ENCODE results near the gene FBN3.

Gene FBN3

GRCh38 chr19:8081569-8082550, 67.5 kb downstream of the FBN3 start:
- no peak overlapping the region for H3K9ac ChIP-seq (ENCODE audit: low read depth, low read length, poor library complexity)
- H2BK15ac ChIP-seq (ENCODE audit: low read length), result no peak overlapping the region
- H3K4me3 ChIP-seq (ENCODE audit: low read length in 2 of 2), result no peak overlapping the region
- H2BK5ac ChIP-seq (ENCODE audit: low read length), result peak overlapping the region; percentile 55
- H3K79me1 ChIP-seq (ENCODE audit: low read depth, low read length), result peaks cover 2% of the 10 kb centered on the region
- no peak overlapping the region for H2AFZ ChIP-seq (ENCODE audit: low read length)
- WGBS, 2 donors (ENCODE audit: extremely low coverage in 2 of 2, insufficient read length in 2 of 2, insufficient replicate concordance in 1 of 2), result no CpG with 5 or more reads among the region's 11 CpGs
- no peak overlapping the region for H4K8ac ChIP-seq (ENCODE audit: low read depth, low read length)
- no peak overlapping the region for H3K4ac ChIP-seq (ENCODE audit: low read length)
- H3K9me3 ChIP-seq (replicated peaks in 1 of 2; ENCODE audit: control insufficient read depth in 2 of 2, insufficient read depth in 1 of 2, low read depth in 1 of 2, low read length in 2 of 2), result no peaks in the 10 kb centered on the region
- H3K23ac ChIP-seq (ENCODE audit: low read depth, low read length, poor library complexity), result no peak overlapping the region
- H3K27me3 ChIP-seq (ENCODE audit: control insufficient read depth in 3 of 3, insufficient read depth in 3 of 3, low read depth in 1 of 3, low read length in 3 of 3), result no peaks in the 10 kb centered on the region
- peaks cover 0 to 14% of the 10 kb centered on the region in 2 donors for H3K36me3 ChIP-seq (replicated peaks in 1 of 2; ENCODE audit: control insufficient read depth in 2 of 2, insufficient read depth in 2 of 2, low read length in 2 of 2)
- no peak overlapping the region for H3K27ac ChIP-seq (replicated peaks; ENCODE audit: low read length)
- H4K91ac ChIP-seq (ENCODE audit: low read depth, low read length, poor library complexity), result no peak overlapping the region
- no peak overlapping the region for H3K14ac ChIP-seq (ENCODE audit: low read length)
- peaks cover 11 to 18% of the 10 kb centered on the region in 2 donors for H3K4me1 ChIP-seq (ENCODE audit: control insufficient read depth in 2 of 2, insufficient read depth in 1 of 2, low read depth in 1 of 2, low read length in 2 of 2)
- no peak overlapping the region for H3K4me2 ChIP-seq (ENCODE audit: insufficient read depth, low read length, poor library complexity, severe bottlenecking)
- H2BK12ac ChIP-seq (ENCODE audit: low read length), result no peak overlapping the region
- no peak overlapping the region for H3K18ac ChIP-seq (ENCODE audit: low read length)
- no peak for DNase-seq (ENCODE audit: low spot score)
- no peak overlapping the region for H2BK120ac ChIP-seq (ENCODE audit: low read depth, low read length)
- H2AK5ac ChIP-seq (ENCODE audit: low read depth, low read length), result no peak overlapping the region

DNA sequence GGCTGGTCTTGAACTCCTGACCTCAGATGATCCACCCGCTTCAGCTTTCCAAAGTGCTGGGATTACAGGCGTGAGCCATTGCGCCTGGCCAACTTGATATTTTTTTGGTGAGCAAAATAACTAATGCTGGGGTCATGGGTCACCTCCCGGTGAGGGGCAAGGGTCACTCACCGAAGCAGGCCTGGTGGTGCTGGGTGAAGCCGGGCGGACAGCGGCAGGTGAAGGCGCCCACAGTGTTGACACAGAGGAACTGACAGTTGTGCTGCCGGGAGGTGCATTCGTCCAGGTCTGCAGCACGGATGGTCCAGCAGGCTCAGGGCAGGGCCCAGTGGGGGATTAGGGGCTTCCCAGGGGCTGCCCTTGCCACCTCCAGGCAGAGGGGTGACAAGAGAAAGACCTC, 68.6 kb downstream of the FBN3 start:
- WGBS, 2 donors (ENCODE audit: extremely low coverage in 2 of 2, insufficient read length in 2 of 2, insufficient replicate concordance in 1 of 2), result no CpG with 5 or more reads among the region's 12 CpGs
- H3K4me3 ChIP-seq (ENCODE audit: low read length in 2 of 2), result no peak overlapping the region
- H3K27me3 ChIP-seq (ENCODE audit: control insufficient read depth in 3 of 3, insufficient read depth in 3 of 3, low read depth in 1 of 3, low read length in 3 of 3), result no peaks in the 10 kb centered on the region
- no peak overlapping the region for H2AFZ ChIP-seq (ENCODE audit: low read length)
- H3K9me3 ChIP-seq (replicated peaks in 1 of 2; ENCODE audit: control insufficient read depth in 2 of 2, insufficient read depth in 1 of 2, low read depth in 1 of 2, low read length in 2 of 2), result no peaks in the 10 kb centered on the region
- no peak overlapping the region for H3K4ac ChIP-seq (ENCODE audit: low read length)
- H3K23ac ChIP-seq (ENCODE audit: low read depth, low read length, poor library complexity), result no peak overlapping the region
- no peak overlapping the region for H3K27ac ChIP-seq (replicated peaks; ENCODE audit: low read length)
- H2AK5ac ChIP-seq (ENCODE audit: low read depth, low read length), result no peak overlapping the region
- H3K4me2 ChIP-seq (ENCODE audit: insufficient read depth, low read length, poor library complexity, severe bottlenecking), result no peak overlapping the region
- no peak overlapping the region for H4K91ac ChIP-seq (ENCODE audit: low read depth, low read length, poor library complexity)
- peaks cover 0 to 14% of the 10 kb centered on the region in 2 donors for H3K36me3 ChIP-seq (replicated peaks in 1 of 2; ENCODE audit: control insufficient read depth in 2 of 2, insufficient read depth in 2 of 2, low read length in 2 of 2)
- peak overlapping the region; percentile 39 for H3K9ac ChIP-seq (ENCODE audit: low read depth, low read length, poor library complexity)
- no peak overlapping the region for H4K8ac ChIP-seq (ENCODE audit: low read depth, low read length)
- H3K18ac ChIP-seq (ENCODE audit: low read length), result peak overlapping the region; percentile 13
- H2BK120ac ChIP-seq (ENCODE audit: low read depth, low read length), result no peak overlapping the region
- H3K79me1 ChIP-seq (ENCODE audit: low read depth, low read length), result peaks cover 2% of the 10 kb centered on the region
- no peak overlapping the region for H2BK12ac ChIP-seq (ENCODE audit: low read length)
- peaks cover 8 to 11% of the 10 kb centered on the region in 2 donors for H3K4me1 ChIP-seq (ENCODE audit: control insufficient read depth in 2 of 2, insufficient read depth in 1 of 2, low read depth in 1 of 2, low read length in 2 of 2)
- no peak overlapping the region for H2BK15ac ChIP-seq (ENCODE audit: low read length)
- H2BK5ac ChIP-seq (ENCODE audit: low read length), result peak overlapping the region; percentile 55
- DNase-seq (ENCODE audit: low spot score), result no peak
- no peak overlapping the region for H3K14ac ChIP-seq (ENCODE audit: low read length)

DNA sequence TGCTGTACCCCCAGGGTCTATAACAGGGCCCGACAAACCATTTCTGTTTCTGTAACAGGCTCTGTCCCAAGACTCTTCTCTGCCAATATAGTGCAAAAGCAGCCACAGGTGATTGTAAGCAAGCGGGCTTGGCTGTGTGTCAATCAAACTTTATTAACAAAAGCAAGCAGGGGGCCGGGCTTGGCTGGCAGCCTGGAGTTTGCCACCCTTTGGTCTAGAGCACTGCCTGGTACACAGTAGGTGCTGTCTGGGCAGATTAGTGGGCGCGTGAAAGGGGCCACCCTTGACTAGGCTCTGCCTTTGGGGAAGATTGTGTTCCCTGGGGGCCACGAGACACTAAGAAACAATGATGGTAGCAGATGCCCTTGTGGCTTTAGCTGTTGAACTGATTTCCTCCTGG, 69.4 kb downstream of the FBN3 start:
- Histone ChIP-seq H3K9me3 (replicated peaks in 1 of 2; ENCODE audit: control insufficient read depth in 2 of 2, insufficient read depth in 1 of 2, low read depth in 1 of 2, low read length in 2 of 2) (no peaks in the 10 kb centered on the region), H2AFZ (ENCODE audit: low read length) (no peak overlapping the region), H3K4me2 (ENCODE audit: insufficient read depth, low read length, poor library complexity, severe bottlenecking) (no peak overlapping the region), H3K79me1 (ENCODE audit: low read depth, low read length) (no peaks in the 10 kb centered on the region), H3K4me3 (ENCODE audit: low read length in 2 of 2) (no peak overlapping the region), H2BK12ac (ENCODE audit: low read length) (no peak overlapping the region), H2BK15ac (ENCODE audit: low read length) (no peak overlapping the region), H3K36me3 (replicated peaks in 1 of 2; ENCODE audit: control insufficient read depth in 2 of 2, insufficient read depth in 2 of 2, low read length in 2 of 2) (peaks cover 0 to 19% of the 10 kb centered on the region in 2 donors), H3K9ac (ENCODE audit: low read depth, low read length, poor library complexity) (no peak overlapping the region), H3K4me1 (ENCODE audit: control insufficient read depth in 2 of 2, insufficient read depth in 1 of 2, low read depth in 1 of 2, low read length in 2 of 2) (peaks cover under 1 to 7% of the 10 kb centered on the region in 2 donors), H3K18ac (ENCODE audit: low read length) (no peak overlapping the region), H4K8ac (ENCODE audit: low read depth, low read length) (no peak overlapping the region), H3K14ac (ENCODE audit: low read length) (no peak overlapping the region), H2BK5ac (ENCODE audit: low read length) (no peak overlapping the region), H2AK5ac (ENCODE audit: low read depth, low read length) (no peak overlapping the region), H4K91ac (ENCODE audit: low read depth, low read length, poor library complexity) (no peak overlapping the region), H3K4ac (ENCODE audit: low read length) (no peak overlapping the region), H2BK120ac (ENCODE audit: low read depth, low read length) (no peak overlapping the region), H3K27me3 (ENCODE audit: control insufficient read depth in 3 of 3, insufficient read depth in 3 of 3, low read depth in 1 of 3, low read length in 3 of 3) (no peaks in the 10 kb centered on the region), H3K27ac (replicated peaks; ENCODE audit: low read length) (no peak overlapping the region), H3K23ac (ENCODE audit: low read depth, low read length, poor library complexity) (no peak overlapping the region)
- WGBS, 2 donors (ENCODE audit: extremely low coverage in 2 of 2, insufficient read length in 2 of 2, insufficient replicate concordance in 1 of 2), result no CpG with 5 or more reads among the region's 6 CpGs
- DNase-seq (ENCODE audit: low spot score), result no peak

Data from neuronal stem cell (in vitro differentiated cells).